Type B pancreatic cell (in vitro differentiated cells): ENCODE results near the gene FOSL2. TPM values are rescaled to one million over a fixed set of nuclear protein-coding genes. Genes with fewer than 3 reads are reported as not detected.

Source experiments
- DNase-seq: peaks from one replicate; pipeline ENCODE4 v3.0.0; 2021; ENCODE audit warnings: mixed read lengths; ENCODE audit not compliant: unreplicated experiment; ENCODE audit errors: extremely low spot score
- H3K27ac Mint-ChIP-seq: 2 replicates; pipeline ENCODE4 v1.8.0; 2021; ENCODE audit warnings: mild to moderate bottlenecking, mixed read lengths
- H3K27me3 Mint-ChIP-seq: 2 replicates; pipeline ENCODE4 v1.8.0; 2021; ENCODE audit warnings: mixed read lengths
- H3K36me3 Mint-ChIP-seq: 2 replicates; pipeline ENCODE4 v1.8.0; 2021; ENCODE audit warnings: mixed read lengths
- H3K4me1 Mint-ChIP-seq: one replicate; pipeline ENCODE4 v1.8.0; 2021; ENCODE audit warnings: mixed read lengths; ENCODE audit not compliant: unreplicated experiment
- H3K4me3 Mint-ChIP-seq: 2 replicates; pipeline ENCODE4 v1.8.0; 2021; ENCODE audit warnings: mild to moderate bottlenecking, mixed read lengths
- H3K9me3 Mint-ChIP-seq: 2 replicates; pipeline ENCODE4 v1.8.0; 2021; ENCODE audit warnings: mixed read lengths
- CTCF ChIP-seq: fragments of 200-600 bp; sonication (generic); conservative IDR thresholded peaks from 2 replicates; pipeline ENCODE4 v1.5.0; 2021; ENCODE audit warnings: antibody characterized with exemption, mild to moderate bottlenecking
- total RNA-seq: library from RNA; stranded (reverse); gene quantifications from 2 replicates; pipeline ENCODE4 v1.2.1, GENCODE V29; 2021; ENCODE audit warnings: low replicate concordance

The FOSL2 gene
- total RNA-seq, 1 donor from 2014 or later, result 42.1 TPM

DNA sequence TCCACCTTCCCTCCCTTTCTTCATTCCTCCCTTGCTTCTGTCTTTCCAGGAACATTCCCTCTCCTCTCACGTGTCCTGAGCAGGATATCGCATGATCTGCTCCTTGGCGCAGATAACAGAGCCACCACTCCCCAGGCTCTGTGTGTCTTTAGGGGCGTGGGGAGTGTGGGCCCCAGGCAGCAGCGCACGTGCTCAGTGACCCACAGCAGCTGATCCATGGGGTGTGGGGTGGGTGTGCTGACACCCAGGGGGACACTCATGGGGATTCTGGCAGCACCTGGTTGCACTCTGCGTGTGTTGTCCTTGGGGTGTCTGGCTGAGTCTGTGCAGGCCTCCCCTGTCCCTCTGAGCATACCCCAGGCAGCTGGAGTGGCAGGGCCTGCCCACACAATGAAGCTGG lies 9.9 kb upstream of the FOSL2 start:
- Mint-ChIP-seq H3K36me3 (no peaks in the 10 kb centered on the region), H3K27ac (no peak overlapping the region), H3K4me1 (peaks cover 15% of the 10 kb centered on the region), H3K27me3 (no peaks in the 10 kb centered on the region), H3K9me3 (no peaks in the 10 kb centered on the region), H3K4me3 (no peak overlapping the region)
- DNase-seq, result no peak
- TF ChIP-seq CTCF, result no peak

- no peak for TF ChIP-seq CTCF
- no peaks in the 10 kb centered on the region for H3K36me3 Mint-ChIP-seq
- no peak overlapping the region for H3K4me3 Mint-ChIP-seq
- H3K4me1 Mint-ChIP-seq, result peaks cover 19% of the 10 kb centered on the region
- no peaks in the 10 kb centered on the region for H3K9me3 Mint-ChIP-seq
- DNase-seq, result no peak
- peaks cover 2% of the 10 kb centered on the region for H3K27me3 Mint-ChIP-seq
- H3K27ac Mint-ChIP-seq, result no peak overlapping the region
Observed at GRCh38 chr2:28387082-28387960, 5.3 kb upstream of the FOSL2 start.

GRCh38 chr2:28389399-28390240 lies 3.0 kb upstream of the FOSL2 start:
- H3K4me3 Mint-ChIP-seq, result peak overlapping the region; percentile 92
- TF ChIP-seq CTCF, result no peak
- H3K27ac Mint-ChIP-seq, result peak overlapping the region; percentile 97
- DNase-seq, result no peak
- H3K27me3 Mint-ChIP-seq, result peaks cover 14% of the 10 kb centered on the region
- H3K9me3 Mint-ChIP-seq, result no peaks in the 10 kb centered on the region
- H3K4me1 Mint-ChIP-seq, result peaks cover 15% of the 10 kb centered on the region
- peaks cover 4% of the 10 kb centered on the region for H3K36me3 Mint-ChIP-seq

- peak overlapping the region; percentile 92 for H3K4me3 Mint-ChIP-seq
- H3K36me3 Mint-ChIP-seq, result peaks cover 4% of the 10 kb centered on the region
- peaks cover 15% of the 10 kb centered on the region for H3K27me3 Mint-ChIP-seq
- H3K4me1 Mint-ChIP-seq, result peaks cover 15% of the 10 kb centered on the region
- peak; percentile 80 for DNase-seq
- peak; percentile 26 for TF ChIP-seq CTCF
- H3K9me3 Mint-ChIP-seq, result no peaks in the 10 kb centered on the region
- H3K27ac Mint-ChIP-seq, result peak overlapping the region; percentile 97
Observed at GRCh38 chr2:28390241-28390745, 2.4 kb upstream of the FOSL2 start.

GRCh38 chr2:28390746-28391563 lies 1.7 kb upstream of the FOSL2 start:
- peak; percentile 80 for DNase-seq
- H3K4me3 Mint-ChIP-seq, result peak overlapping the region; percentile 92
- H3K27ac Mint-ChIP-seq, result peak overlapping the region; percentile 97
- H3K27me3 Mint-ChIP-seq, result peaks cover 15% of the 10 kb centered on the region
- peaks cover 15% of the 10 kb centered on the region for H3K4me1 Mint-ChIP-seq
- peaks cover 4% of the 10 kb centered on the region for H3K36me3 Mint-ChIP-seq
- TF ChIP-seq CTCF, result no peak
- no peaks in the 10 kb centered on the region for H3K9me3 Mint-ChIP-seq
